ENCODE measurements around the gene ZFAND3.

ZFAND3 gene

DNA sequence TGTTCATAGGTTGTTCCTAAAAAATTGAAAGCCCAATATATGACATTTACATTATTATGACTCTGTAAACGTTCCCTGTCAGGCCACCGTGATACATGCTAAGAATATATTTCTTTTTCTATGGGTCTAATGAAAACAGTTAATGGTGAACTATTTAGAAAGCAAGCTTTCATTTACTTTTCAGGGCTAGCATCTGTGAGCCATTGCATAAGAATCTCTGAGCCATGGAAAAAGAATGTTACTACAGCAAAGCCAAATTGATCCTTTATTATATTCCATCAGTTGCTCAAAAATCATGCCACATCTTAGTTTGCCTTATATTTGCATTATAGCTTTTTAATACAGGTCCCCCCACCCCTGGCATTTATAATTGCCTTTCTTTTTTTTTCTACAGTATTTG is 275.5 kb downstream of the ZFAND3 start:
- Histone ChIP-seq H3K4me1 (peaks cover 6% of the 10 kb centered on the region; the same call in 1 of the 2 replicates), H3K27me3 (no peaks in the 10 kb centered on the region), H3K36me3 (no peaks in the 10 kb centered on the region), H3K4me3 (ENCODE audit: low read depth, low read length) (no peak overlapping the region), H3K9me3 (no peaks in the 10 kb centered on the region)
- DNase-seq = no peak
- TF ChIP-seq, protein P1, sequence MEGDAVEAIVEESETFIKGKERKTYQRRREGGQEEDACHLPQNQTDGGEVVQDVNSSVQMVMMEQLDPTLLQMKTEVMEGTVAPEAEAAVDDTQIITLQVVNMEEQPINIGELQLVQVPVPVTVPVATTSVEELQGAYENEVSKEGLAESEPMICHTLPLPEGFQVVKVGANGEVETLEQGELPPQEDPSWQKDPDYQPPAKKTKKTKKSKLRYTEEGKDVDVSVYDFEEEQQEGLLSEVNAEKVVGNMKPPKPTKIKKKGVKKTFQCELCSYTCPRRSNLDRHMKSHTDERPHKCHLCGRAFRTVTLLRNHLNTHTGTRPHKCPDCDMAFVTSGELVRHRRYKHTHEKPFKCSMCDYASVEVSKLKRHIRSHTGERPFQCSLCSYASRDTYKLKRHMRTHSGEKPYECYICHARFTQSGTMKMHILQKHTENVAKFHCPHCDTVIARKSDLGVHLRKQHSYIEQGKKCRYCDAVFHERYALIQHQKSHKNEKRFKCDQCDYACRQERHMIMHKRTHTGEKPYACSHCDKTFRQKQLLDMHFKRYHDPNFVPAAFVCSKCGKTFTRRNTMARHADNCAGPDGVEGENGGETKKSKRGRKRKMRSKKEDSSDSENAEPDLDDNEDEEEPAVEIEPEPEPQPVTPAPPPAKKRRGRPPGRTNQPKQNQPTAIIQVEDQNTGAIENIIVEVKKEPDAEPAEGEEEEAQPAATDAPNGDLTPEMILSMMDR (IDR thresholded peaks at IDR 0.05; ENCODE audit: low read depth, low read length) = no peak

DNA sequence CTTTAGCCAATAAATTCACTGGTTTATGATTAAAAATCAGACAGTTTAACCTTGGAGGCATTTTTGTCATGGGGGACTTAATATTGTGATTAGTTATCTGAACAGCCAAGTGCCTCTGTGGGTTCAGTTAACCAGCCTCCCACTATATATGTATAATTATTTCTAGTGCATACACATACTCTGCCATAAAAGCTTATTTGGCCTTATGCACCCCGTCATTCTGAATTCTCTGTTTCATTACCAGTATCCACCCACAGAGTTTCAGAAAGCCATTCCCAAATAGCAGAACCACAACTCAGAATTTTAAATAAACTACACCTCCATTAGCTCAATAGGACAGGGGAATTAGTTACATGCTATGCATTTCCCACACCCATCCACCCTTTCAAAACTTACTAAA is 279.7 kb downstream of the ZFAND3 start:
- no peak overlapping the region for H3K4me3 ChIP-seq (ENCODE audit: low read depth, low read length)
- no peaks in the 10 kb centered on the region for H3K9me3 ChIP-seq
- H3K36me3 ChIP-seq = peaks cover 3% of the 10 kb centered on the region; the same call in 1 of the 2 replicates
- H3K27me3 ChIP-seq = no peaks in the 10 kb centered on the region
- DNase-seq = no peak
- TF ChIP-seq, protein P1 (IDR thresholded peaks at IDR 0.05; ENCODE audit: low read depth, low read length) = no peak
- H3K4me1 ChIP-seq = 0 out of 2 replicates have a peak, but pooled peaks cover 2% of the 10 kb centered on the region

DNA sequence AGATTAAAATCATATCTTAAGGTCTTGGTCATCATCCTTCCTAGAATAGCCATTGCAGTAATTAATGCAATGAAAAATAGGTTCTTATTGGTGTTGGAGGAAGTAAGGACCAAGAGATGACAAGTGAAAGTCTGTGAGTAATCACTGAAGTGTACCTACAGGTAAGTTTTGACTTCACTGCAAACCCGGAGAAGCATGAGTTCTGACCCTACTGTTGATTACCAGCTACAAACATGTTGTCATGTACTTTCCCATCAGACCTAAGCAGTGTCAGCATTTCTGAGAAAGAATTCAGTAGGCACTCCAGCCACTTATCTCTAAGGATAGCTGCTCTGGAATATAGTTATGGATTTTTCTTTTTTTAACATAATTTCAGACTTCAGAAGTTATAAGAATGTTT is 280.9 kb downstream of the ZFAND3 start:
- no peaks in the 10 kb centered on the region for H3K27me3 ChIP-seq
- no peak overlapping the region for H3K4me3 ChIP-seq (ENCODE audit: low read depth, low read length)
- H3K9me3 ChIP-seq = no peaks in the 10 kb centered on the region
- peaks cover 3% of the 10 kb centered on the region; the same call in 1 of the 2 replicates for H3K36me3 ChIP-seq
- H3K4me1 ChIP-seq = 0 out of 2 replicates have a peak, but pooled peaks cover 2% of the 10 kb centered on the region
- TF ChIP-seq, protein P1 (IDR thresholded peaks at IDR 0.05; ENCODE audit: low read depth, low read length) = no peak
- no peak for DNase-seq

DNA sequence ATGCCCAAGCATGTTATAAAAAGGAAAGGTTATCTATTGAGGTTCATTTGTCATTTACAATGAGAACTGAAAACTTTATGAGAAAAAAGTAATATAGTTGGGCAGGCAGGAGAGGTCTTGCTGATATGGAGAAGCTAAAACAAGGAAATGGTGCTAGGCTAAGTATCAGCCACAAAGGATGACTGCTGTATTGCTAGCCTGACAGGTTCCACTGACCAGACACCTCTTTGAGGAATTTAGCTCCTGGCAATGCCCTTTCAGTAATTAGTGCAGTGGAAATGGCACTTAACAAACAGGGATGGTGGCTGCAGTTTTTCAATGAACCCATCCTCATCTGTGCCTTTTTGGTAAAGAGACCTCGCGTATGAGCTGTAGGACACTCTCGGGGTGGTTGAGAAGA is 284.4 kb downstream of the ZFAND3 start:
- Histone ChIP-seq H3K36me3 (peaks cover 3% of the 10 kb centered on the region; the same call in 1 of the 2 replicates), H3K9me3 (no peaks in the 10 kb centered on the region), H3K27me3 (no peaks in the 10 kb centered on the region), H3K4me3 (ENCODE audit: low read depth, low read length) (no peak overlapping the region), H3K4me1 (0 out of 2 replicates have a peak, but pooled peaks cover 2% of the 10 kb centered on the region)
- DNase-seq = no peak
- TF ChIP-seq, protein P1 (IDR thresholded peaks at IDR 0.05; ENCODE audit: low read depth, low read length) = no peak

DNA sequence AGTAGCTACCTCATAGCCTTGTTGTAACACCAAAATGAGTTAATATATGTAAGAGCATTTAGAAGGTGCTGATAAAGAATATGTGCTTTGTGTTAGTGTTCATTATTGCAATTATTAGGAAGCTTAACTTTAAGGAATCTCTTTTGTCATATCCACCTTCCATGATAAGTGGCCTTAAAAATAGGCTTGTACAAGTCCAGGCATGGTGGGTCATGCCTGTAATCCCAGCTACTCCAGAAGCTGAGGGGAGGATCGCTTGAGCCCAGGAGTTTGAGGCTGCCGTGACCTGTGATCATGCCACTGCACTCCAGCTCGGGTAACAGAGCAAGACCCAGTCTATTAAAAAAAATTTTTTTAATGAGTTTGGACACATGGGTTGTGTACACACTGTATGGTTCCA is 285.5 kb downstream of the ZFAND3 start:
- Histone ChIP-seq H3K9me3 (no peaks in the 10 kb centered on the region), H3K36me3 (peaks cover 3% of the 10 kb centered on the region; the same call in 1 of the 2 replicates), H3K4me3 (ENCODE audit: low read depth, low read length) (no peak overlapping the region), H3K4me1 (peaks cover 2% of the 10 kb centered on the region; the same call in 1 of the 2 replicates), H3K27me3 (no peaks in the 10 kb centered on the region)
- no peak for DNase-seq
- TF ChIP-seq, protein P1 (IDR thresholded peaks at IDR 0.05; ENCODE audit: low read depth, low read length) = no peak

DNA sequence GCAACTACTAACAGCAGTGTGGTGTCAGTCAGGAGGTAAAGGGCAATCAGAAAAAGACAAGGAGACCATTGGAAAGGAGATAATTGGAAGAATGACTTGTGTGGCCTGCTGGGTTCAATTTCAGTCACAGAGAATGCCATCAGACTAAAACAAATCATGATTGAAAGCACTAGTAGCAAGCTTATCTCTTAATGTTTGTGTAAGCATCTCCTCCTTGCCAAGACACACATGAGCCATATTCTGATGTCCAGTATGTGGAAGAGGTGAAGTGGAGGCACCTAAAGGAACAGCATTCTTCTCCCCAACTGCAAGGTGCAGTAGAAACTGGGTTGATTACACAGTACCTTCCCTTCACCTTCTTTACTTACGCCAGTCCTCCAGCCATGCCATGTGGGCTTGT is 287.5 kb downstream of the ZFAND3 start:
- Histone ChIP-seq H3K9me3 (no peaks in the 10 kb centered on the region), H3K4me1 (peaks cover 6% of the 10 kb centered on the region; the same call in 1 of the 2 replicates), H3K36me3 (no peaks in the 10 kb centered on the region; the same call in 1 of the 2 replicates), H3K4me3 (ENCODE audit: low read depth, low read length) (no peak overlapping the region), H3K27me3 (no peaks in the 10 kb centered on the region)
- TF ChIP-seq, protein P1 (IDR thresholded peaks at IDR 0.05; ENCODE audit: low read depth, low read length) = no peak
- DNase-seq = no peak
